Right forelimb (tissue), 1 donor: Measurements from ENCODE around the gene CLSTN2.

ENCODE experiments used
- DNase-seq: peaks from one replicate; pipeline ENCODE4 v3.0.0-alpha.2; 2018

CLSTN2 gene

GRCh38 chr3:140529096-140529495 lies 594.1 kb downstream of the CLSTN2 start:
- DNase-seq, result no peak

GRCh38 chr3:140529558-140529957 lies 594.6 kb downstream of the CLSTN2 start:
- no peak for DNase-seq

GRCh38 chr3:140530131-140530530 lies 595.1 kb downstream of the CLSTN2 start:
- DNase-seq, result no peak

- no peak for DNase-seq
Measured at GRCh38 chr3:140530603-140531002, 595.6 kb downstream of the CLSTN2 start.

DNA sequence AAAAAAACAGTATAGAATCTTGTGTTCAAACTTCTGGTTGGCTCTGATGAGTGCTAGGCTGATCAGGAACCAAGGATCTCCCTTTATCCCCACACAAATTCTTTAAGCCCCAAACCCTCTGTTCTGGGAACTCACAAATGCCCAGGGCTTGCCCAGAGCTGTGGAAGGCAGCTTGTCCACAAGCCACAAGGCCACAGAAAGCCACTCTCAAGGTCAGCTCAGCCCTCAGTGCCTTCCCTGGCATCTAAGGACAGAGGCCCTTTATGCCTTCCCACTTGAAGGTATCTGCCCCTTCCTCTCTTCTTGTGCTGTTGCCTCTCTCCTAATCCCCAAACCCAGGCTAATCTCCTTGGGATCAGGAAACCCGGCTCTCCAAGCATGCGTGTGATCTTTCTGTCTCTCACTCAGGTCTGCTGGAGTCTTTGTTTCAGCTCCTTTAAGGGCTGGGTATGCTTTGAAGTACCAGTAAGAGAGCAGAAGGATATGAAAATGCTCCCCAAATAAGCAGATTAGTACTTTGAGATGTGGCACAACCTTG lies 597.9 kb downstream of the CLSTN2 start:
- DNase-seq, result no peak

DNA sequence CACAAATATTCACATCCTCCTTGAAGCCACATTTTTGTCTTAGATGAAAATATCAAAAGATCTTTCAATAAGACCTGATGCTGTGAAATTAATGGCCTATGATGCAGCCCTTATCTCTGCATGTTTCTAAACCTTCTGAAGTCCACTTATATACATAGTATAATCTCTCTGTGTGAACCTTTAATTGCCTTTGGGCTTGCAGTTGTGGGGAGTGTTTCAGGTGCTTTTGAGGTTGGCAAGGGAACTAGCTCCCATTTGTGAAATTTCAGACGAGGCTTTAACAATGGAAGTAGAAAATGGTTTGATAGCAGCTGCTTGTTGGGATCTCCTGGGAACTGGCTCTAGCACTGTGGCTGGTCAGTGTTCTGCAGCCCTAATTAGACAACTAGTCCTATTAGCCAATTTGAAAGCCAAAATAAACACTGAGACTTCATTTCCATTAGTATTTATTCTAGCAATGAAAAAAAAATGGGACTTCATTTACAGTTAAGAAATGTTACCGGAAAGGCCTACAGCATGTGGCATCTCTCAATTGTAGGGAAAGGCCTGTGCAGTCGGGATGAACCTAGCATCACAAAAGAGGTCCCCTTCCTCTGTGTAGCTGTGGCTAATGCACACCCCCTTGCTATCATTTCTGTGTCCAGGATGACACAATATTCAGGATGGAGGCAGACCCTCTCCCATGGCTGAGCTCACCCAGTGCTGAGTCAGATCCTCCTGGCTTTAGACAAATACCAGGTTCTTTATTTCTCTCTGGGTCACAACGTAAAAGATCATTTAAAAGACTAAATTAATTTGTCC lies 602.1 kb downstream of the CLSTN2 start:
- DNase-seq, result no peak

DNA sequence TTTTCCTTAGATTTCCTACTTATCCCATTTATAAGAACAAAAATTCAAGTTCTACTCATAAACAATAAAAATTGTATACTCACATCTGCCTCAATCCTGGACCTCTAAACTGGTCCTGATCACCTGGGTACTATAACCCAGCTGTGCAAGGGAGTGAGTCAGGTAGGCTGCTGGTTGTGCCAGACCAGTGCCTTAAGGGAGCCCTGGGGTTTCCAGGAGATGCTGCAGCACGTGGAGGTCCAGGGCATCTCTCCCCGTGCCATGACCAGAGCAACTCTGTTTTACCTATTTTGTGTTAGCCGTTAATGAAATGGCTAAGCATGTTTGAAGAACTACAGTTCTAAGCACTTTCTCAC lies 602.7 kb downstream of the CLSTN2 start:
- DNase-seq, result no peak

GRCh38 chr3:140540262-140540661 lies 605.3 kb downstream of the CLSTN2 start:
- no peak for DNase-seq

DNA sequence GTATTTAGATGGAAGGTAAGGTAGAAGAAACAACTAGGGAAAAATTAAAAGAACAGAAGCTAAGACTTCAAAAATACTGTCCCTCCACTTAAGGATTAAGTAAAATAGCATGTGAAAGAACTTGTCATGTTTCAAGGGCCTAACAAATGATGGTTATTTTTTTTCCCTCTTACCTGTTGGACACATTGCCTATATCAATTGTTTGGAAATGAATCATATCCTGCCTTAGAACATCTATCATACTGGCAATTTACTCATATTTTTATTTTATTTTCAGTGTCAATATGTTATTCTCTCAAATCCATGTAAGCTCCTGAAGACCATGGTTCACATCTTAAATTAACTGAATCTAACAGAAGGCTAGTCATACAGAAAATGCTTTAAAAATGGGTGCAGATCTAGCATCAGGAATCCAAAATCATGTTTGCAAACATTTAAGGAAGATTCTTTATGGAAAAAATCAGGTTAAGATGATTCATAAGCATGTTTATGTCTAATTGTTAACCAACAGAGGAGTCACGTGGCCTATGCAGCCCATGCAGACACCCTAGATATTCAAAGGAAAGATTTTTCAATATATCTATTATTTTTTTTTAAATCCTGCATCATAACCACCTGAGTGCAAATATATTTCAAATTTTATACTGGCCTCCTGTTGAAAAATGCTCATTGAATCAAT lies 607.1 kb downstream of the CLSTN2 start:
- DNase-seq, result no peak

DNA sequence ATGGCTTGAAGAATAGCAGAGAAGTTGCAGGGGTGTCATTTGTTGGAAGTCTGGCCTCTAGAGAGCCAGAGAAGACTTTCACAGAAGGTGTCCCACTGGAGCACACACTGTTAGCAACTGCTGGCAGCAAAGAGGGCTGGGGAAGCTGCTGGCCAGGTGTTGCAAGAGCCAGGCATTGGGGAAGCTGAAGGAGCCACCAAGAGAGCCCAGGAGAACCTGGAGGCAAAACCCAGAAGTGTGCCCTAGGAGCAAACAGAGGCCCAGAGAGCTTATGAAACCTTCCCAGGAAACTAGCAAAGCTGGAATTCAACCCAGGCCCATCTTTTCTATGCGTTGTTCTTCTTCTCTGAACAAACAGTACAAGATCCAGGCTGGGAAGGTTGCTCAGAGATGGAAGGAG lies 610.2 kb downstream of the CLSTN2 start:
- DNase-seq, result no peak

GRCh38 chr3:140545756-140546155 lies 610.8 kb downstream of the CLSTN2 start:
- no peak for DNase-seq

DNA sequence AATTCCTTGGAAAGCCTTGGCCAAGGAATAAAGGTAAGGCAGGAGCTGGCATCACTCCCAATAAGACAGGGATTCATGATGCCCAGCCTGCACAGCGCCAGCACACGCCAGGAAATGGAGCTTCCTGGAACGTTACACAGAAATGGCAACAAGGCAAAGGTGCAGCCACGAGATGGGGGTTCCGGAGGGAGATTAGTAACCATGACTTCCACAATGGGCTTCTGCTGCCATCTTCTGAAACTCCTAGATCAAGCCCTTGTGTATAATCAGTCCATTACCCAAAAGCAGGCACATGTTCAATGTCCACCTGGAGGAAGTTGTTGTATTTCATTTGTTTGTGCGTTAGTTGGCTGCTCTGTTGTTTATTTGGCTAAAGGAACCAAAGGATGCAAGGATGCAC lies 611.7 kb downstream of the CLSTN2 start:
- no peak for DNase-seq

- DNase-seq, result no peak
Measured at GRCh38 chr3:140552403-140552802, 617.4 kb downstream of the CLSTN2 start.

DNA sequence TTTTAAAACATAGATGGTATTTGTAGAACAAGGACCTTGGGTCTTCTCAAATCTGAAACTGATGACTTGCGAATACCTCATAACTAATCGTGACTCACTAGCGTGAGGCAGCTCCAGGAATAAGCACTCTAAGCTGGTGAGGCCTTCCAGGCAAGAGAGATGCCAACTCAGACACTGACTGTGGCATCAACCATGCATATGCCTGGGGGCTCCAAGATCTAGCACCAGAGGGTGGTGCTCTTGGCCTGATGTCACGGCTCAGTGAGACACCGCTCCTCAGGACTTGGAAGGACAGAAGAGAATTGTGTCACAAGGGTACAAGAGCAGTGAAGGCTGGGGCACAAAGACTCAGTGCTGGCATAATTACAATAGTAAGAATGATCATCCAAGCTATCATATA lies 617.9 kb downstream of the CLSTN2 start:
- DNase-seq, result no peak

GRCh38 chr3:140553591-140553990 lies 618.6 kb downstream of the CLSTN2 start:
- no peak for DNase-seq

DNA sequence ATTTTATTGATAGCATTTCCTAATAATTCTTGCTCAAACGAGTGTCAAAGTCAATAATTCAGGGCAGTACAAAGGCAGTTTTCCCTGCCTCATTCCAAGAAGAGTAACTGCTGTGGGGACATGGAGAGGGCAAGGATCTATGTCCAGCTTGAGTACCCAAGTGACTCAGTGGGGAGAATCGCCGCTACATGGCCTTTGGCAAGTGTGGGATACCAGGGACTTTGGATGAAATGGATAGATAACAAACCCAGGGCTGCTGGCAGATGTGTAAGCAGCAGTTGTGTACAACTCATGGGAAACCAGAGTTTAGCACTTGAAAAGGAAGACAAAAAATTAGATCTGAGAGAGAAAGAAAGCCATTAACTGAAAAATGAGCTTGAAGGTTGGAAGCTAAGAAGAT lies 620.7 kb downstream of the CLSTN2 start:
- no peak for DNase-seq

GRCh38 chr3:140557476-140557875 lies 622.5 kb downstream of the CLSTN2 start:
- no peak for DNase-seq

DNA sequence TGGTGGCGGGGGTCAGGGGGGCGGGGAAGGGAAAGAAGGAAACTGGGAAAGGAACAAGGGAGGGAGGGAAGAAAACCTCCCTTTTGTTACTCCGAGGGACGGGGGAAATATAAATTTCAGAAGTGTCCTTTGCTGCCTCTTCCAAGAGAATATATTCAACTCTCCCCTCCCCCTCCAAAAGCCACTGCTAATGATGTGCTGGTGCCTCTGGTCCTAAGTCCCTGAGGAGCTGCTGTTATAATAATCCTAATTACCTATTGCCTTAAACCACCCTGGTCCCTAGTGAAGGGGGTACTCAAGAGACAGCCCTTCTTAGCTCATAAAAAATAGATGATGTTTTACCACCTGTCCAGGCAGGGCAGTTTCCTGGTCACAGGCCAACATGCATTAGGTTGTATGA lies 624.6 kb downstream of the CLSTN2 start:
- no peak for DNase-seq

DNA sequence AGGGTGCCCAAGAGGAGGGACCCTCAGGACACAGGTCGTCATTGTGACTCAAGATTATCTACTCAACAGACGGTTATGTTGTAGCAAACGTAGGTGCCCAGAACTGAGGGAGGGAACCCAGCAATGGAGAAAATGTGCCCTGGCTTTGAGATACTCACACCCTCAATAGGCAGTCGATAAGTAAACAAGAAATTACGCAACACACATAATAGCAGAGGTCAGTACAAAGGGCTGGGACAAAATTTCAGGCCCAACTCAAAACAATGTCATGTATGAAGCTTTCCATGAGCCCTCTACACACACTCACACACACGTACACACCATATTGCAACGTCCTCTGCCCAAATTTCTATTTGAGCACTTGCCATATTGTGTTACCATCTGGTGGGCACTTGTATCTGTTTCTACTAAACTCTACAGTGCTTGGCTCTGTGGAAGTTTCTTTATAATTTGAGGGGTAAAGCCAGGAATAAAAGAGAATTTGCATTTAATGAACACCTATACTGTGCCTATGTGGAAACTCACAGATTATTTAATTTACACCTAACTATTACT lies 628.3 kb downstream of the CLSTN2 start:
- DNase-seq, result no peak

DNA sequence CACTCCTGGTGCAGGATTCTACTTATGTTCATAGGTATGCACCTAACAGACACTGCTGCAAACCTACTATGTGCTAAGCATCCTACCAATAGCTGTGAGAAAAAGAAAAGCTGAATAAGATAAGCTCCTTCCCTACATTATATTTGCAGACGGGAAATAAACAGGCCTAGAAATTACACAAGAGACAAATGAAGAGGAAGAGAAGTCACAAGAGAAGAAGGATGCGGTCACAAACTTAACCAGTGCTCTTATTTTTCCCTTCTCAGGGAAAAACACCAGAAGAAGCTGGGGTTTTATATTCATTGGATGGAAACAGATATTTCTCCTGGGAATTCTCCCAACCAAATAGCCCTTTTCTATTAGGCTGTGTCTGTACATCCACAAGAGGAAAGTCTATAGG lies 633.1 kb downstream of the CLSTN2 start:
- DNase-seq, result no peak

DNA sequence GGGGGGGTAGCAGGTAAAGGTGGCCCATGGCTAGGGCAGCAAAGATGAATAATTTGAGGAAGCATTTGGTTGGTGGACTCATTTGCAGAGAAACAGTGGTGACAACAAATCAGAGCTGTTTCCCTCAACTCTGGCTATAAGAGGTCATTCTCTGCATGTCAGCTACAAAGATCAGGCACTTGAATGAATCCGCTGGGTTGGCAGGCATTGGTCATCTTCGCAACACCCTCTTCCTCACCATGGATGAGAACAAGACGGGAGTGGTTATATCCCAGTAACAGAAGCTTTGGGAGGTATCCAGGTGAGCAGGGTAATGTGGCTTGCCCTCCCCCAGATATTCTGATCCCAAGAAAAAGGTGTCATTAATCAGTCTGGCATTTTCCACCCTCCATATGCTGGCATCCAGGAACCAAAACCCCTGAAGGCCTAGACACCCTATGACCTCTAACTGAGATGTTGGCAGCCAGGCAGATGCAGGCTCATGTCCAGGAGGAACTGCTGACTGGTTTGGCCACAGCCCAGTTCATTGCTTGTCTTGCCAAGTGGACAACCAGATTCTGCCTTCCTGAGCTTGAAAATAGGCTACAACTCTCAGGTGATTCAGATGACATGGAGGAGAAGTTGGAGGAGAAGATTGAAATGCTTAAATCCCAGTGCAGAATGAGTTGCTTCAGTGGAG lies 634.0 kb downstream of the CLSTN2 start:
- no peak for DNase-seq

DNA sequence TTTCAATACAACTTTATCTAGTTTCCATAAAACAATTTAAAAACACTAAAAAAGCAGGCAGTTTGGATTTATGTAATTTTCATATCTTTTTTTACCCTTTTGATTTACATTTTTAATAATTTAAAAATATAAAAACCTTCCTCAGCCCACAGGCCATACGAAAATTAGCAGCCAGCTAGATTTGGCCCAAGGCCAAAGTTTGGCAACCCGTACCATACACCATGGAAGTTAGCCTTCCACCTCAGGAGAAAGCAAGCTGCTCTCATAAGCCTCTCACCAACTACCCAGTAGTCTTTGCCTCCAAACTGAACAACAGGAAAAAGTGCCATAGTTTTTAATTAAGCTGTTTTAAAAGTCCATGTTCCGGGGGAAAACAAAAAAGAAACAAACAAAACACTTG lies 635.6 kb downstream of the CLSTN2 start:
- no peak for DNase-seq

- no peak for DNase-seq
Measured at GRCh38 chr3:140571836-140572235, 636.9 kb downstream of the CLSTN2 start.

DNA sequence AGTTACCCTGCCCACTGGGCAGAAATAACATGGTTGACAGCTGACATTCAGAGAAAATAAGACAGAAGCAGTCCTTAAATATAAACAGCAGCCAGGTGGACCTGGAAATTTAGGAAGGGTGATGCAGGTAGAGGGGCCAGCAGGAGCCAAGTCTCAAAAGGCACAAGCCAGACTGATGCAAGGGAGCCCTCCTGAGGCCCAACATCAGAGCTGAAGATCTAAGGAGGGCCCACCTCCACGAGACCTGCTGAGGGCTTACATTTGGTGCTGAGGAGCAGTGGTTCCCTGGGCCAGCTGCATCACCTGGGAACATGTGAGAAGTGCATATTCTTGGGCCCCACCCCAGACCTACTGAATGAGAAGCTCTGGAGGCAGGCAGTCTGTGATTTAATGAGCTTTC lies 637.3 kb downstream of the CLSTN2 start:
- no peak for DNase-seq
